OCI-LY7 (cell line): Measurements from ENCODE around the gene ALKAL2. TPM values are rescaled to one million over a fixed set of nuclear protein-coding genes. Genes with fewer than 3 reads are reported as not detected.

Experiments
- BruUV-seq: library from RNA; stranded (reverse); fragments of 400-500 nt; replicated peaks from 2 replicates; lab custom pipeline; 2021; lab: Mats Ljungman, UMichigan
- CTCF ChIA-PET: fragments of 300-600 bp; sonication (Branson Sonifier 250); formaldehyde crosslinking; loops from one replicate; lab custom pipeline; 2022; ENCODE audit warnings: antibody characterized with exemption; ENCODE audit not compliant: unreplicated experiment; lab: Charles Lee
- POLR2A ChIA-PET: fragments of 300-600 bp; sonication (Branson Sonifier 250); formaldehyde crosslinking; loops from one replicate; lab custom pipeline; 2022; ENCODE audit warnings: antibody characterized with exemption; lab: Charles Lee
- DNase-seq: peaks from one replicate; pipeline ENCODE4 v3.0.0-alpha.2; 2015; ENCODE audit warnings: low spot score
- H2AFZ ChIP-seq: fragments of 200-600 bp; sonication (generic), shearing (Covaris generic); 2 replicates; pipeline ENCODE4 v1.6.1; 2014; ENCODE audit warnings: mild to moderate bottlenecking, antibody characterized with exemption, low read length, moderate library complexity
- H3K27ac ChIP-seq: fragments of 200-600 bp; sonication (generic); 2 replicates; pipeline ENCODE4 v1.5.1; 2014; ENCODE audit warnings: mixed run types, low read depth, mild to moderate bottlenecking, moderate library complexity, low read length, inconsistent platforms; ENCODE audit not compliant: poor library complexity, severe bottlenecking
- H3K36me3 ChIP-seq: fragments of 200-600 bp; sonication (generic); 2 replicates; pipeline ENCODE4 v1.6.1; 2014; ENCODE audit warnings: mild to moderate bottlenecking, antibody characterized with exemption, low read length, moderate library complexity, mixed read lengths; ENCODE audit not compliant: insufficient read depth
- H3K4me1 ChIP-seq: fragments of 200-600 bp; sonication (generic); 2 replicates; pipeline ENCODE4 v1.5.1; 2014; ENCODE audit warnings: mild to moderate bottlenecking, low read length; ENCODE audit not compliant: insufficient read depth, poor library complexity, severe bottlenecking
- H3K4me2 ChIP-seq: fragments of 200-600 bp; sonication (generic); 2 replicates; pipeline ENCODE4 v1.6.1; 2014; ENCODE audit warnings: mild to moderate bottlenecking, low read length
- H3K4me3 ChIP-seq: fragments of 200-600 bp; sonication (generic); 2 replicates; pipeline ENCODE4 v1.5.1; 2014; ENCODE audit warnings: mild to moderate bottlenecking, low read depth, low read length; ENCODE audit not compliant: poor library complexity, severe bottlenecking
- H3K79me2 ChIP-seq: fragments of 200-600 bp; sonication (generic); 2 replicates; pipeline ENCODE4 v1.6.1; 2016; ENCODE audit warnings: low read depth, mild to moderate bottlenecking, low read length, moderate library complexity, mixed read lengths; ENCODE audit not compliant: insufficient read depth
- H3K9me2 ChIP-seq: fragments of 200-600 bp; sonication (generic); 2 replicates; pipeline ENCODE4 v1.6.1; 2016; ENCODE audit warnings: mild to moderate bottlenecking, low read length, mixed read lengths; ENCODE audit not compliant: insufficient read depth
- H3K9me3 ChIP-seq: fragments of 200-600 bp; sonication (generic); 2 replicates; pipeline ENCODE4 v1.6.1; 2014; ENCODE audit warnings: mild to moderate bottlenecking, mixed run types, low read length, mixed read lengths
- H4K20me1 ChIP-seq: fragments of 200-600 bp; sonication (generic); 2 replicates; pipeline ENCODE4 v1.6.1; 2014; ENCODE audit warnings: mild to moderate bottlenecking, antibody characterized with exemption, low read length, moderate library complexity, mixed read lengths; ENCODE audit not compliant: insufficient read depth
- CTCF ChIP-seq: fragments of 200-600 bp; sonication (generic); conservative IDR thresholded peaks from 2 replicates; pipeline ENCODE4 v1.5.1; 2014; ENCODE audit warnings: mild to moderate bottlenecking, antibody characterized with exemption, low read length, moderate library complexity, mixed read lengths
- EZH2phosphoT487 ChIP-seq: fragments of 200-600 bp; sonication (generic); IDR thresholded peaks from 2 replicates; pipeline ENCODE4 v1.6.1; 2018; ENCODE audit warnings: low read depth, borderline replicate concordance, mild to moderate bottlenecking, mixed run types, antibody characterized with exemption, low read length, moderate library complexity, mixed read lengths
- intact Hi-C: fragments of 100-400 bp; cut with micrococcal nuclease; formaldehyde crosslinking; loops from one replicate; pipeline ENCODE4 v1.10.0; 2022; ENCODE audit not compliant: unreplicated experiment
- total RNA-seq, 2 experiments: library from RNA; depleted of rRNA in 1 of 2; stranded (reverse); fragments of >200 nt in 1 of 2; shearing (Covaris generic) in 1 of 2; gene quantifications; 2 replicates each; pipeline ENCODE4 v1.2.3, GENCODE V29; 2014 to 2022

The ALKAL2 gene
- total RNA-seq, 2 experiments from 2014 or later: not detected

DNA sequence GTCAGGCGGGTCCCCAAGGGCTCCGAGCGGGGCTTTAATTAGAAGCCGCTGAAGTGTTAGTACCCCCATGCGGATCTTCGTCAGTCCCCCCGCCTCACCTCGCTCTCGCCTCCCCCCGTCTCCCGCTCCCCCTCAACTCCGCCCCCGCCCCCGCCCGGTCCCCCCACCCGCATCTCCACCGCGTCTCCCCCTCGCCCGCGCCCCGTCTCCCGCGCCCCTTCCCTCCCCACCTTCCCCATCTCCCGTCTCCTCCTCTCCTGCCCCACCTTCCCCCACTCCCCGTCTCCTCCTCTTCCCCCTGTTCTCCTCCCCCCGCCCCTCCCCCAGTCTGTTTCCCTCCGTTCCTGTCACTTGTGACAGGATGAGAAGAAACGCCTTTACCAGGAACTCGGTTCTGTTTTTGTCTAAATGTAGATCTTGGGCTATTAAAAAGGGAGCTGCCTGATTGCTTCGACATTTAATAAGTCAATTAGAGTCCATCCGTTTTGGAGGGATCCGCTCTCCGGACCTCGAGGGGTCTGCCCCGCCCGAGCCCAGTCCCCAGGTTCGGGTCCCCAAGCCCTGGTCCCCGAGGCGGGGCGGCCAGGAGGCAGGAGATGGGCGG is 969 bp upstream of the ALKAL2 start:
- no TSS peak for BruUV-seq
- CTCF ChIA-PET: no interaction called here
- intact Hi-C loops: no loop called here
- no peak overlapping the region for H3K27ac ChIP-seq
- H2AFZ ChIP-seq: no peak overlapping the region
- H3K4me3 ChIP-seq: no peak overlapping the region
- H3K9me3 ChIP-seq: no peaks in the 10 kb centered on the region
- no peaks in the 10 kb centered on the region for H3K79me2 ChIP-seq
- no peaks in the 10 kb centered on the region for H4K20me1 ChIP-seq
- TF ChIP-seq EZH2phosphoT487: no peak
- no peak for TF ChIP-seq CTCF
- H3K9me2 ChIP-seq: no peaks in the 10 kb centered on the region
- no peaks in the 10 kb centered on the region for H3K4me1 ChIP-seq
- POLR2A ChIA-PET: interaction anchor here (0.6 kb wide), 2 partner anchors 11 to 50 kb away, joined by 3 to 4 read pairs; no protein-coding TSS in a partner anchor
- no peak overlapping the region for H3K4me2 ChIP-seq
- 0 out of 2 replicates have a peak, but pooled peaks cover 2% of the 10 kb centered on the region for H3K36me3 ChIP-seq
- DNase-seq: no peak

DNA sequence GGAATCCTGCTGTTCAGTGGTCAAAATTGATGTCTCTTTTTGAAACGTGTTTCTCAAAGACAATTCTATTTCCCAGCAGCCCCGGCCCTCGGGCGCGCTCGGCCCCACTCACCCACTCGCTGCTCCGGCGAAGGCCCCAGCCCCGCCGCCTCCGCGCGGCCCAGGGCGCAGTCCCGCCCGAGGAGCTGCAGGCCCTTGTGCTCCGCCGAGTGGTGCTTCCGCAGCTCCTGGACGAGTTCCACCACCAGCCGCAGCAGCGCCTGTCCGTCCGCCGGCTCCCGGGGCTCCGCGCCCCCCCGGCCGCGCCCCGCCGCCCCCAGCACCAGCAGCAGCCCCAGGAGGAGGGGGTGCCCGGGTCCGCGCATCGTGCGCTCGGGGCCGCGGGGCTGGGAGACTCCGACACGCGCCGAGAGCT is 413 bp downstream of the ALKAL2 start:
- POLR2A ChIA-PET: no interaction called here
- DNase-seq: no peak
- H3K9me2 ChIP-seq: no peaks in the 10 kb centered on the region
- CTCF ChIA-PET: no interaction called here
- no peak overlapping the region for H3K4me3 ChIP-seq
- TF ChIP-seq CTCF (no peak), EZH2phosphoT487 (no peak)
- H3K4me1 ChIP-seq: no peaks in the 10 kb centered on the region
- no peaks in the 10 kb centered on the region for H3K9me3 ChIP-seq
- H3K4me2 ChIP-seq: no peak overlapping the region
- no peak overlapping the region for H3K27ac ChIP-seq
- intact Hi-C loops: no loop called here
- H2AFZ ChIP-seq: no peak overlapping the region
- peaks cover 12% of the 10 kb centered on the region; the same call in 1 of the 2 replicates for H3K36me3 ChIP-seq
- no peaks in the 10 kb centered on the region for H4K20me1 ChIP-seq
- no TSS peak for BruUV-seq
- no peaks in the 10 kb centered on the region for H3K79me2 ChIP-seq

DNA sequence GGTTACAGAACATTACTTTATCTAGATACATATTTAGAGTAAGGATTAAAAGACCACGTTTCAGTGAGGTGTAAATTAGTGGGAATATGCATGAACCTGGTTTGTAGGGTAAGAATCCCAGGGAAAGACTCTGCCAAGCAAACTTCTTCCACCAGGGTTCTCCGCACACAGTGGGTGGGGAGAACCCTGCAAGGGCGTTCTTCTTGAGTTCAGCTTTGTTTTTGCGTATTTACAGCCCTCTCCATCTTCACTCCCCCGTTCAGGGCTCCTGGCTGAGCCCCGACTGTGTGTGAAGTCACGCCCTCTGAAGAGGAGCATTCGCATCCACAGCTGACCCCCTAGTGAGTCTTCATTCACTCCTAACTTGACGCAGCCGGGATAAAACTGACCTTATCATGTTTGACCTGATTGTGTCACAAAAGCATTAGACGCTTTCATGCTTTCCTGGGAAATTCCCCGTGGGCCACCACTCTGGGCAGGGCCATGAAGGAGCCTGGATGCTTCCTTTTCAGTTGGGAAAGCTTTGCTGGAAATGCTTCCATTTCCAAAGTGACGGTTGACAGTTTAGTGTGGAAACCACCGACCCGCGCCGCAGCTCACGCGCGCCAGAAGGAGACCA is 1.0 kb downstream of the ALKAL2 start:
- intact Hi-C loops: no loop called here
- POLR2A ChIA-PET: interaction anchor here (0.6 to 1.6 kb wide), 2 partner anchors 11 to 157 kb away, joined by 3 to 4 read pairs; no protein-coding TSS in a partner anchor
- Histone ChIP-seq H3K36me3 (peaks cover 18% of the 10 kb centered on the region), H2AFZ (no peak overlapping the region), H3K79me2 (no peaks in the 10 kb centered on the region), H4K20me1 (no peaks in the 10 kb centered on the region), H3K4me1 (no peaks in the 10 kb centered on the region), H3K9me3 (no peaks in the 10 kb centered on the region), H3K4me3 (no peak overlapping the region), H3K4me2 (no peak overlapping the region), H3K9me2 (no peaks in the 10 kb centered on the region), H3K27ac (no peak overlapping the region)
- no TSS peak for BruUV-seq
- CTCF ChIA-PET: no interaction called here
- TF ChIP-seq CTCF (no peak), EZH2phosphoT487 (no peak)
- no peak for DNase-seq
